ENCODE results near the gene SOX6. TPM values are rescaled to one million over a fixed set of nuclear protein-coding genes. Genes with fewer than 3 reads are reported as not detected.

The SOX6 gene
- polyA plus RNA-seq, 1 of the 3 experiments (the other 2 are of a cell fraction) = 0.03 TPM

DNA sequence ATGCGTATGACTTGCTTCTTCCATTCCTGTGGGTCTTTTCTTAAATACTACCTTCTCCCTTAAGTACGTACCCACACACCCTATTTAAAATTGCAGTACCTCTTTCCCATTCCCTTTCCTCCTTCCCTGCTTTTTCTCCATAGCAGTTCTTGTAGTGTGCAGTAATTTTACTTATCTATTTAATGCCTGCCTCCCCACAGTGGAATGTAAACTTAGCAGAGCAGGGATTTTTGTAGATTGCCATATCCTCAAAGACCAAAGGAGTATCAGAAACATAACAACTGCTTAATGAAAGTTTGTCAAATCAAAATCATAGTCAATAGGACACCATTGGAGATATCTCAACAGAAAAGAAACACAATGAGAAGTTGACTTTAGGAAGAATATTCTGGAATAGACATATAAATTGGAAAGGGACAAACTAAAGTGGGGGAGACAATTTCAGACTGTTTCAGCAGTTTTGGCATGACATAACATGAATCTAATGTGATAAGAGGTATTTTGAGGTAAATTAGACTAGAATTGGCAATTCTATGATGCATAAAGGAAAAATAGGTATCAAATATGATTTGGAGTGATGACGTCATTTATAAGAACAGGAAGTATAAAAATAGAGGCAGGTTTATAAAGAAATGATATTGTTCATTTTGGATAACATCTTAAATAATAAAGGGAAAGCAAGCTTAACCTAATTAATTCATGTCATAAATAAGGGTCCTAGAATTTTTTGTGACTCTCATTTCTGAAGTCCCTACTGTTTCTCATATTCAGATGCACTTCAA is 188.4 kb downstream of the SOX6 start (continued):
- TF ChIP-seq, protein P1, sequence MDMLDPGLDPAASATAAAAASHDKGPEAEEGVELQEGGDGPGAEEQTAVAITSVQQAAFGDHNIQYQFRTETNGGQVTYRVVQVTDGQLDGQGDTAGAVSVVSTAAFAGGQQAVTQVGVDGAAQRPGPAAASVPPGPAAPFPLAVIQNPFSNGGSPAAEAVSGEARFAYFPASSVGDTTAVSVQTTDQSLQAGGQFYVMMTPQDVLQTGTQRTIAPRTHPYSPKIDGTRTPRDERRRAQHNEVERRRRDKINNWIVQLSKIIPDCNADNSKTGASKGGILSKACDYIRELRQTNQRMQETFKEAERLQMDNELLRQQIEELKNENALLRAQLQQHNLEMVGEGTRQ (IDR thresholded peaks at IDR 0.05; ENCODE audit: borderline replicate concordance, low read depth, low read length) = no peak
- TF ChIP-seq RCOR1 (IDR thresholded peaks at IDR 0.05; ENCODE audit: low read length) = no peak

DNA sequence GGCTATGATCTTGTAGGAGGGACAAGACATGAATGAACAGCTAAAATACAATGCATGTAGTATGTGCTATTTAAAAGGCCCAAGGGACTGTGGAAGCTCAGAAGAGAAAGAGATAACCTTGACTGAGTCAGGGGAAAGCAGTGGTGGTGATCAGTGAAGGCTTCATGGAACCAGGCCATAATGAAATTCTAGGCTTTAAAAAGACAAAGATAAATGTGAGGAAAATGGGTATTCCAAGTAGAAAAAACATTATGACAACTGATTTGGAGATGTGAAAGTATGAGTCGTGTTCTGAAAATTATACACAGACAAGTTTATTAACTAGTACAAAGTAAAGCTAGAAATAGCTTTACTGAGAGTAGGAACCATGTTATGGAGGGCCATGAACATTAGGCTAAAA is 189.8 kb downstream of the SOX6 start:
- no peak overlapping the region for H3K4me2 ChIP-seq
- H2AFZ ChIP-seq (ENCODE audit: low read depth) = no peak overlapping the region
- H3K79me2 ChIP-seq (ENCODE audit: insufficient read depth) = no peaks in the 10 kb centered on the region
- CTCF ChIA-PET = no interaction called here
- WGBS (ENCODE audit: low lambda C conversion rate) = 27% methylated on average over 1 of the region's 1 CpG
- no peak overlapping the region for H3K4me3 ChIP-seq (ENCODE audit: low read depth in 2 of 2, low read length in 1 of 2)
- no peaks in the 10 kb centered on the region for H3K36me3 ChIP-seq (replicated peaks in 1 of 2; ENCODE audit: control insufficient read depth in 1 of 2, insufficient read depth in 2 of 2, low read length in 1 of 2)
- H3K9ac ChIP-seq = no peak overlapping the region
- H3K9me3 ChIP-seq = no peaks in the 10 kb centered on the region
- DNase-seq = no peak
- H4K20me1 ChIP-seq (ENCODE audit: insufficient read depth) = no peaks in the 10 kb centered on the region
- H3K9me2 ChIP-seq = no peaks in the 10 kb centered on the region
- POLR2A ChIA-PET = no interaction called here
- H3F3A ChIP-seq (replicated peaks; ENCODE audit: insufficient read depth) = no peaks in the 10 kb centered on the region
- no peak overlapping the region for H3K27ac ChIP-seq (ENCODE audit: low read depth in 2 of 2, low read length in 1 of 2)
- no peak for TF ChIP-seq TCF12 (IDR thresholded peaks at IDR 0.05)
- no peak for TF ChIP-seq SMC3 (IDR thresholded peaks at IDR 0.05; ENCODE audit: low read depth, low read length)
- TF ChIP-seq RCOR1 (IDR thresholded peaks at IDR 0.05; ENCODE audit: low read length) = no peak
- TF ChIP-seq, protein P2, sequence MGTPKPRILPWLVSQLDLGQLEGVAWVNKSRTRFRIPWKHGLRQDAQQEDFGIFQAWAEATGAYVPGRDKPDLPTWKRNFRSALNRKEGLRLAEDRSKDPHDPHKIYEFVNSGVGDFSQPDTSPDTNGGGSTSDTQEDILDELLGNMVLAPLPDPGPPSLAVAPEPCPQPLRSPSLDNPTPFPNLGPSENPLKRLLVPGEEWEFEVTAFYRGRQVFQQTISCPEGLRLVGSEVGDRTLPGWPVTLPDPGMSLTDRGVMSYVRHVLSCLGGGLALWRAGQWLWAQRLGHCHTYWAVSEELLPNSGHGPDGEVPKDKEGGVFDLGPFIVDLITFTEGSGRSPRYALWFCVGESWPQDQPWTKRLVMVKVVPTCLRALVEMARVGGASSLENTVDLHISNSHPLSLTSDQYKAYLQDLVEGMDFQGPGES (IDR thresholded peaks at IDR 0.05; ENCODE audit: low read depth, low read length) = no peak
- TF ChIP-seq TAF1 (IDR thresholded peaks at IDR 0.05; ENCODE audit: borderline replicate concordance, low read depth, low read length) = no peak
- TF ChIP-seq FOXM1 (IDR thresholded peaks at IDR 0.05; ENCODE audit: low read depth) = no peak
- no peak for TF ChIP-seq MEF2A (IDR thresholded peaks at IDR 0.05; ENCODE audit: borderline replicate concordance, low read depth)
- TF ChIP-seq, protein P3, sequence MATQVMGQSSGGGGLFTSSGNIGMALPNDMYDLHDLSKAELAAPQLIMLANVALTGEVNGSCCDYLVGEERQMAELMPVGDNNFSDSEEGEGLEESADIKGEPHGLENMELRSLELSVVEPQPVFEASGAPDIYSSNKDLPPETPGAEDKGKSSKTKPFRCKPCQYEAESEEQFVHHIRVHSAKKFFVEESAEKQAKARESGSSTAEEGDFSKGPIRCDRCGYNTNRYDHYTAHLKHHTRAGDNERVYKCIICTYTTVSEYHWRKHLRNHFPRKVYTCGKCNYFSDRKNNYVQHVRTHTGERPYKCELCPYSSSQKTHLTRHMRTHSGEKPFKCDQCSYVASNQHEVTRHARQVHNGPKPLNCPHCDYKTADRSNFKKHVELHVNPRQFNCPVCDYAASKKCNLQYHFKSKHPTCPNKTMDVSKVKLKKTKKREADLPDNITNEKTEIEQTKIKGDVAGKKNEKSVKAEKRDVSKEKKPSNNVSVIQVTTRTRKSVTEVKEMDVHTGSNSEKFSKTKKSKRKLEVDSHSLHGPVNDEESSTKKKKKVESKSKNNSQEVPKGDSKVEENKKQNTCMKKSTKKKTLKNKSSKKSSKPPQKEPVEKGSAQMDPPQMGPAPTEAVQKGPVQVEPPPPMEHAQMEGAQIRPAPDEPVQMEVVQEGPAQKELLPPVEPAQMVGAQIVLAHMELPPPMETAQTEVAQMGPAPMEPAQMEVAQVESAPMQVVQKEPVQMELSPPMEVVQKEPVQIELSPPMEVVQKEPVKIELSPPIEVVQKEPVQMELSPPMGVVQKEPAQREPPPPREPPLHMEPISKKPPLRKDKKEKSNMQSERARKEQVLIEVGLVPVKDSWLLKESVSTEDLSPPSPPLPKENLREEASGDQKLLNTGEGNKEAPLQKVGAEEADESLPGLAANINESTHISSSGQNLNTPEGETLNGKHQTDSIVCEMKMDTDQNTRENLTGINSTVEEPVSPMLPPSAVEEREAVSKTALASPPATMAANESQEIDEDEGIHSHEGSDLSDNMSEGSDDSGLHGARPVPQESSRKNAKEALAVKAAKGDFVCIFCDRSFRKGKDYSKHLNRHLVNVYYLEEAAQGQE (IDR thresholded peaks at IDR 0.05; ENCODE audit: low read depth, low read length) = no peak
- TF ChIP-seq JUND (IDR thresholded peaks at IDR 0.05) = no peak
- no peak for TF ChIP-seq NRF1 (IDR thresholded peaks at IDR 0.05; ENCODE audit: low read depth, low read length)
- no peak for TF ChIP-seq FOSL2 (IDR thresholded peaks at IDR 0.05; ENCODE audit: borderline replicate concordance, low read depth)
- TF ChIP-seq, protein P4, sequence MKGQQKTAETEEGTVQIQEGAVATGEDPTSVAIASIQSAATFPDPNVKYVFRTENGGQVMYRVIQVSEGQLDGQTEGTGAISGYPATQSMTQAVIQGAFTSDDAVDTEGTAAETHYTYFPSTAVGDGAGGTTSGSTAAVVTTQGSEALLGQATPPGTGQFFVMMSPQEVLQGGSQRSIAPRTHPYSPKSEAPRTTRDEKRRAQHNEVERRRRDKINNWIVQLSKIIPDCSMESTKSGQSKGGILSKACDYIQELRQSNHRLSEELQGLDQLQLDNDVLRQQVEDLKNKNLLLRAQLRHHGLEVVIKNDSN (IDR thresholded peaks at IDR 0.05; ENCODE audit: borderline replicate concordance, low read depth) = no peak
- TF ChIP-seq, protein P1 (IDR thresholded peaks at IDR 0.05; ENCODE audit: borderline replicate concordance, low read depth, low read length) = no peak
- TF ChIP-seq, protein P5, sequence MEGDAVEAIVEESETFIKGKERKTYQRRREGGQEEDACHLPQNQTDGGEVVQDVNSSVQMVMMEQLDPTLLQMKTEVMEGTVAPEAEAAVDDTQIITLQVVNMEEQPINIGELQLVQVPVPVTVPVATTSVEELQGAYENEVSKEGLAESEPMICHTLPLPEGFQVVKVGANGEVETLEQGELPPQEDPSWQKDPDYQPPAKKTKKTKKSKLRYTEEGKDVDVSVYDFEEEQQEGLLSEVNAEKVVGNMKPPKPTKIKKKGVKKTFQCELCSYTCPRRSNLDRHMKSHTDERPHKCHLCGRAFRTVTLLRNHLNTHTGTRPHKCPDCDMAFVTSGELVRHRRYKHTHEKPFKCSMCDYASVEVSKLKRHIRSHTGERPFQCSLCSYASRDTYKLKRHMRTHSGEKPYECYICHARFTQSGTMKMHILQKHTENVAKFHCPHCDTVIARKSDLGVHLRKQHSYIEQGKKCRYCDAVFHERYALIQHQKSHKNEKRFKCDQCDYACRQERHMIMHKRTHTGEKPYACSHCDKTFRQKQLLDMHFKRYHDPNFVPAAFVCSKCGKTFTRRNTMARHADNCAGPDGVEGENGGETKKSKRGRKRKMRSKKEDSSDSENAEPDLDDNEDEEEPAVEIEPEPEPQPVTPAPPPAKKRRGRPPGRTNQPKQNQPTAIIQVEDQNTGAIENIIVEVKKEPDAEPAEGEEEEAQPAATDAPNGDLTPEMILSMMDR (IDR thresholded peaks at IDR 0.05) = no peak
- no peaks in the 10 kb centered on the region for H3K27me3 ChIP-seq (ENCODE audit: insufficient read depth)
- peaks cover 5 to 12% of the 10 kb centered on the region in 2 experiments; a peak in 2 of 4 replicates for H3K4me1 ChIP-seq (ENCODE audit: control insufficient read depth in 1 of 2, insufficient read depth in 2 of 2, low read depth in 1 of 2, low read length in 1 of 2)

Data from SK-N-SH (cell line).